HG03457 (cell line): Measurements from ENCODE around the gene LRRC59.

ENCODE experiments used
- ATAC-seq: cut with Tn5 transposase; IDR thresholded peaks from one replicate; pipeline ENCODE4 v1.9.1; 2021; ENCODE audit warnings: moderate number of reproducible peaks; ENCODE audit not compliant: unreplicated experiment

LRRC59 gene

GRCh38 chr17:50388728-50389127 is 8.6 kb downstream of the LRRC59 start:
- ATAC-seq, result no peak

DNA sequence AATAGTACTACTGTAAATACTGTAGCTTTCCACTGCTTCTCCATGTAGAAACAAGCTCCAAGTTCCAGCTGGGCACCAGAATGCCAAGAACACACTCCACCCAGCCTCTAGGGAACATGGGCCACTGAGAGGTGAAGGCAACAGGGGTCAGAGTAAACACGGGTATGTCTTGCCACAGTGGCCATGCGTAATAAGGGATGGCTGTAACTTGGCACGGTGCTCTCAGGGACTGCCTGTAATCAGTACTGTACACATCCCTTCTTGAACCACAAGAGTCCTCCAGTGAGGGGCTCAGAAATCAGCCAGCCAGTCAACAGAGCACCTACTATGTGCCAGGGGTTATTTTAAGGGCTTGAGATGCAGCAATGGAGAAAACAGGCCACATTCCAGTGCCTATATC is 10.8 kb downstream of the LRRC59 start:
- ATAC-seq, result no peak

DNA sequence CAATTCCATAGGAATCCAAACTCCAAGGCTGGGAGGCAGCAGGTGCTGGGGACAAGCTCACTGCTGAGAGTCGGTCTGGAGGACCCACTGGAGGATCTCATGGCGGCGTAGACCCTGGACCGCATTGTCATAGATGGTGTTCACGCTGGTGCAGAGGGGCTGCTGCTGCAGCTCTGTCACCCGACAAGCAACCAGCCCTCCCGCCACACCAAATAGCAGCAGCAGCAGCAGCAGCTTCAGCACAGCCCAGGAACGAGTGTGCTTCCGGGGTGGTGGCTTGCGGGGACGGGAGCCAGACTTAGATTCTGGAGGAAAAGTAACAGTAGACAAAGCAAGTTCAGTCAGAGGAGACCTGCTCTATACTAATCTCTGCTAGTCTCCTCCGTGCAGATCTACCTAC is 14.4 kb downstream of the LRRC59 start:
- ATAC-seq, result no peak

DNA sequence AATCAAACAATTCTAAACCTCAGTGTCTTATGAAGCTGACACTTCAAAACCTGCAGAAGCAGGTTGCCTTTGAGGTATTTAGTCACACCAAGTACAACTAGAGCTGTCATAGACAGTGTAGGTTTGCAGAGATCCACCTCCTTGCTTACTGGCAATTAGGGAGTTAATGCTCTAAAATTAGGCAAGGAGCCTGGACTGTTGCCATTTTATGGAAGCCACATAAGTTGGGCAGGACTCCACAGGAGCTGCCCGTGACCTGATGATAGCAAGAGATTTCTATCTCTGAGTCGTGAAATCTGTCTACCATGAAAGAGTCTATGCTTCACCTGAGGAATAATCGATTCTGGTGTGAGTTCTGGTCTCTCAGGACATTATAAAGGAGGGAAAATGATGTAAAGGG is 15.4 kb downstream of the LRRC59 start:
- ATAC-seq, result no peak

DNA sequence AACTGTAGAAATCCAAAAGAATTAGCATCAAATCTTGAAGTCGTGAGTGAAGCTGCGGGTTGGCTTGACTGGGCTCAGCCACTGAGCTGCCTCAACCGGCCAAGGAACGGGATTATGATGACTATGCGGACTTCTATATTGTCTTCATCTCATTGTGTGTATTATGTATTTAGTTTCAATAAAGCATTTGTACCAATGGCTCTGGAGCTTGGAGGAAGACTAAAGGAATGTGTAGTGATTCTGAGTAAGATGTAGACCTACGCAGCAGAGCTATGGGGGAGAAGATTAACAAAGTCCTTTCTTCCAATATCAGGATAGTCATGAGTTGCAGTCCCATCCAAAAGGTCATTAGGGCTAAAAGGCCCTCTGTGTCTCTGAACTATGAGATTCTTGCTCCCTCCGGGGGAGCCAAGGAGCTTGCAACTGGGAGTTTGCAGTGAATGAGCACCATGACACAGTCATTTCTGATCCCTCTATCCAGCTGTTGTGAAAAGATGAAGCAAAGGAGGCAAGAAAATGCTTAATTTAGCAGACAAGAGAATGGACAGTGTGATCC is 16.0 kb downstream of the LRRC59 start:
- ATAC-seq, result no peak

DNA sequence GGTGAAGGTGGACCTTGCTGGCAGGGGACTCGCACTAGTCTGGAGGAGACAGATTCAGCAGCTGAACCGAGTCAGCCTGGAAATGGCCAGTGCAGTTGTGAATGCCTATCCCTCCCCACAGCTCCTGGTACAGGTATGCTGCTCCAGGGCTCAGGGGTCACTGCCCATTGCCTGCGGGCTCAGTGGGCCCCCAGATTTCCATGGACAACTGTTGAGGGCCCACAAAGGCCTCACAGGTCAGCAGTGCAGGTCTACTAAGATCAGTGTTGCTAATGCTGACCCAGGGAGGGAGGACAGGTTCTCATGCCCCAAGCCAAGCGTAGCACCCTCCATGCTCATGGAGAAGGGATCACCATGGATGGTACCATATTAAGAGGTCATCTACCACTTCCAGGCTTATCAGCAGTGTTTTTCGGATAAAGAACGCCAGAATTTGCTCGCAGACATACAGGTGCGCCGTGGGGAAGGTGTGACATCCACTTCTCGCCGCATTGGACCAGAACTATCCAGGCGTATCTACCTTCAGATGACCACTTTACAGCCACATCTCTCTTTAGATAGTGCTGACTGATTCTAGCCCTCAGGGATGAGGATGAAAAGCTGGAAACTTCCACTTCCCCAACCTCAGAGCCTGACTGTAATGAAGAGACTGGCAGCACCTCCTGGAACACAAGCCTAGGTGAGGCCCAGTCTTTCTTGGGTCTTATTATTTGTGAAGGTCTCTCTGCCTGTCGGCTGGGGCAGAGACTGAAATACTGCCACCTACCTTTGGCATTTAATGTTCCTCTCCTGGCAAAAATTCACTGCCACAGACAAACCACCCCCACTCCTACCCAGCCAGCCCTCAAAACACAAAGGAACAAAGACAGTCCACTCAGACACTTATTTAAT is 16.7 kb downstream of the LRRC59 start:
- ATAC-seq, result no peak

- no peak for ATAC-seq
Measured at GRCh38 chr17:50379351-50380132, 17.8 kb downstream of the LRRC59 start.

DNA sequence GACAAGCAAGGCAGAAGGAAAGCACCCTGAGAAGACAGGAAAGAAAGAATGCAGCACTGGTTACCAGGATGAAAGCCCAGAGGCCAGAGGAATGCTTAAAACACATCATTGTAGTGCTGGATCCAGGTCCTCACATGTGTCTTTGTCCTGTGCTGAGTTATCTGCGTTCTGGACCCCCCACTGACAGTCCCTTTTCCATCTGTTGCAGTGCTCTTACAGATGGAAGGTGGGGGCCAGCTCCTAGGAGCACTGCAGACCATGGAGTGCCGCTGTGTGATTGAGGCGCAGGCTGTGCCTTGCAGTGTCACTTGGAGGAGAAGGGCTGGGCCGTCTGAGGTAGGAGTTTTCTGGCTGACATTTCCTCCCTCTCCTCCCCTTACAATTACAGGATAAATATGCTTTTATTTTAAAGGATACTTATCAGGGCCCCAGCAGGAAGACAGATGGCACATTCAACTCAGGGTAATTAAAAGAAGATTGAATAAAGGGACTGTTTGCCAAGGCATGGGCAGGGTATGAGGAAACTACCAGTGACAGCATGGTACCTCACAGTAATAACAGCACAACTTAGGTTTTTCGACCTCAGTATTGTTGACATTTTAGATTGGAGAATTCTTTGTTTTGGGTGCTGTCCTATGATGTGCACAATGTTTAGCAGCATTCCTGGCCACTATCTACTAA is 21.3 kb downstream of the LRRC59 start:
- no peak for ATAC-seq

GRCh38 chr17:50373705-50374104 is 23.6 kb downstream of the LRRC59 start:
- no peak for ATAC-seq

- peak; percentile 57 for ATAC-seq
Measured at GRCh38 chr17:50372758-50373556, 24.4 kb downstream of the LRRC59 start, which contains the start of the genes EME1 and MRPL27. Gene EME1, plus strand, starts transcription at chr17:50373229. Its CDS starts 1,980 bp downstream, at chr17:50375209. Gene MRPL27, minus strand, starts transcription at chr17:50373184. Its CDS starts 14 bp downstream, at chr17:50373170.

- ATAC-seq, result no peak
Measured at GRCh38 chr17:50372222-50372757, 25.0 kb downstream of the LRRC59 start.

DNA sequence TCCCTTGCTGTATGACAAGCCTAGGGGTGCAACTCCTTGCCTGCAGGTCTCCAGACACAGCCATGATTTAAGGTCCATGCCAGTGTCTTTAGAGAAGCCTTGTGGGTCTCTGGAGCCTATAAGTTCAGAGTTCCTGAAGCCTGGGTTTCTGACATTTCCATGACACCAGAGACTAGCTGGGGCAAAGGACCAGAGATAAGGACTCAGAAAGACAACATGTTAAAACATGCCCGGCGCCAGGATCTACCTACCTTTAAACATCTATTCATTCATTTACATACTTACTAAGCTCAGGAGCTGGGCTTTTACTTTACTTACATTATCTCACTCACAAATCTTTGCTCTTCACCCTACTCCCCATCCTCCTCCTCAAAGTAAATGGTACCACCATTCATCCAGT is 25.8 kb downstream of the LRRC59 start:
- no peak for ATAC-seq

DNA sequence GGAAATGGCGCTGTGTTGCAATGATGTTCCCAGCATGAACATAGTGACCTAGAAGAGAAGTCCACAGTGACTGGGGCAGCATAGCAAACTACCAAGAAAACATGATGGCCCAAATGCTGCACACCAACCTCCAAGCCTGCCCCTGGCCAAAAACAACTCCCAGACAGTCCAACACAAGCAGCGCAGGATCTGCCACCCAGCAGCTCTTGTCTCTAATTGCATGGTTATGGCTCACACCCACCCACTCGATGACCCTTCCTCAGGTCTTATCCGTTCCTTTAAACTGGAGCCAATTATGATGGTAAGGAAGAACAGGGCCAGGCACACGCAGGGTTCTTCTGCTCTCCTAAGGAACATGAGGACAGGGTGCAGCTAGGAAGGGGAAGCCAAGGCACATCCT is 27.3 kb downstream of the LRRC59 start:
- no peak for ATAC-seq

DNA sequence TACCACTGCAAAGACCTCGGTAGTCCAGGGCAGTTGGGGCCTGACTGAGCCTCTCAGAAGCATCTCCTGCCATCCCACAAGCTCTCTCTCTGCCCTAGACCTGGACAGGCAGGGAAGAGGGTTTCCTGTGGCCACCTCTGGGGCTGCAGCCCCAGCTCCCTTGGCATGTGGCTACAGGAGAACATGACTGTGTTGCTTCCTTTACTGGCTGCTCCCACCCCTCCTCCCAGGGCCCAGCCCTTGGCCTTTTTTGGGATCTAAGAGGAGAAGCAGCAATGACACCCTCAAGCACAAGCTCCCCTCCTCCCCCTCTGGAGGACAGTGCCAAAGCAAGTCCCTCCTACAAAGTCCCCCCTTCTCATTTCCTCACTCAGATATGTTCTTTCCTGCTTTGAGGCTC is 29.9 kb downstream of the LRRC59 start:
- ATAC-seq, result no peak

- no peak for ATAC-seq
Measured at GRCh38 chr17:50365649-50366393, 31.5 kb downstream of the LRRC59 start.

- no peak for ATAC-seq
Measured at GRCh38 chr17:50365165-50365564, 32.2 kb downstream of the LRRC59 start.

DNA sequence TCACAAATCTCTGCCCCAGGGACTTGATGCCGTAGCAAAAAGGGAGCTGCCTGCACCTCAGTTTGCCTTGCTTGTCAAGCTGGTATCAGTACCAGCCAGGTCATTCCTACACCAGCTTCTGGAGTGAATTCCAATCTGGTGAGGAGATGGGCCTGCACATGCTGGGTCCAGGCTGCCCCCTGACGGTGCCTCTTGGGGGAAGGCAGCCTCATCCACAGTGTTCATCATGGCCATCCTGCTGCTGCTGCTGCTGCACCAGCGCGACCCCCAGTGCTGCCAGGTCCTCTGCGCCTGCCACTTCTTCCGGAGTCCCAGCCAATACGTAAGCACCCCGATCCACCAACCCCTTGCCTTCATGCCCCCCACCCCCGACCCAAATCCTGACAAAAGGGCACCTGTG is 32.6 kb downstream of the LRRC59 start:
- ATAC-seq, result no peak

DNA sequence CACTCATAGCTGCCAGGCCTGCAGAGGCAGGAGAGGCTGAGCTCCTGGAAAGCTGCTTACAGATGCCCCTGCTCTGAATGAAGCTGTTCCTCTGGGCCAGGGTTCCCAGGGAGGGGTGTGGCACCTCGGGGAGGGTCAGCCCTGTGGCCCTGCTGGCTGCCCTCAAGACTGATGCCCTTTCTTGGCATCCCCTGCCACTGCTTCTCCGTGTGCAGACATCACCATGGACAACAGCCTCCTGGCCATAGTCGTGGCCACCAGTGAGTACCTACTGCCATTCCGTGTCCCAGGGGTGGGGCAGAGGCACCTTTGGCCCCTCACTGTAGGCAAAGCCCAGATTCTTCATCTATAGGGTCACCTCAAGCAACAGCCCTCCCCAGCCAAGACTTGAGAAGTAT is 33.3 kb downstream of the LRRC59 start:
- ATAC-seq, result no peak
